CD4-positive, alpha-beta memory T cell (primary cell): ENCODE results near the gene RPS27A. TPM values are rescaled to one million over a fixed set of nuclear protein-coding genes. Genes with fewer than 3 reads are reported as not detected.
"Not testable (repeated sequence)": the region's sequence is repeated elsewhere in the genome, so short reads cannot be mapped to it uniquely, and the experiment has no call there.

Experiments used
- CTCF ChIA-PET: fragments of 350-600 bp; sonication (Branson Sonifier 250); formaldehyde crosslinking; loops from one replicate; lab custom pipeline; 2021; ENCODE audit warnings: inconsistent platforms; ENCODE audit not compliant: partially characterized antibody; lab: Charles Lee
- POLR2A ChIA-PET: fragments of 350-600 bp; sonication (Branson Sonifier 250); formaldehyde crosslinking; loops from one replicate; lab custom pipeline; 2021; ENCODE audit not compliant: partially characterized antibody; lab: Charles Lee
- DNase-seq, 5 donors: peaks; one replicate each; pipeline versions ENCODE4 v3.0.0 to v3.0.0-alpha.2; 2020 to 2022; ENCODE audit warnings: mixed read lengths in 1 of 5
- H3K27ac ChIP-seq: one replicate; pipeline ENCODE4 v1.7.0; 2013; ENCODE audit warnings: low read depth, low read length
- H3K27me3 ChIP-seq: 2 replicates; pipeline ENCODE4 v1.7.0; 2013; ENCODE audit warnings: mild to moderate bottlenecking, low read length, moderate library complexity; ENCODE audit not compliant: insufficient read depth
- H3K36me3 ChIP-seq: 2 replicates; pipeline ENCODE4 v1.7.0; 2013; ENCODE audit warnings: mild to moderate bottlenecking, low read length, moderate library complexity; ENCODE audit not compliant: insufficient read depth
- H3K4me1 ChIP-seq: 2 replicates; pipeline ENCODE4 v1.7.0; 2013; ENCODE audit warnings: mild to moderate bottlenecking, low read length, moderate library complexity; ENCODE audit not compliant: insufficient read depth
- H3K4me3 ChIP-seq, 2 donors: one replicate each; pipeline ENCODE4 v1.7.0; 2013; ENCODE audit warnings: low read length in 2 of 2, mild to moderate bottlenecking in 1 of 2
- H3K9me3 ChIP-seq, 2 donors: one replicate each; pipeline ENCODE4 v1.7.0; 2013; ENCODE audit warnings: low read length in 2 of 2, control low read depth in 1 of 2; ENCODE audit not compliant: control insufficient read depth in 1 of 2
- H3K27ac Mint-ChIP-seq, 7 donors: one replicate each; pipeline ENCODE4 v1.8.0; 2020 to 2021; ENCODE audit warnings: mixed read lengths in 7 of 7, mild to moderate bottlenecking in 6 of 7, inconsistent platforms in 3 of 7, moderate library complexity in 3 of 7
- H3K27me3 Mint-ChIP-seq, 2 donors: one replicate each; pipeline ENCODE4 v1.8.0; 2020 to 2021; ENCODE audit warnings: mixed read lengths in 2 of 2
- H3K36me3 Mint-ChIP-seq, 2 donors: one replicate each; pipeline ENCODE4 v1.8.0; 2020 to 2021; ENCODE audit warnings: mixed read lengths in 2 of 2, inconsistent platforms in 1 of 2, mild to moderate bottlenecking in 1 of 2
- H3K4me1 Mint-ChIP-seq, 4 donors: one replicate each; pipeline ENCODE4 v1.8.0; 2020 to 2021; ENCODE audit warnings: mixed read lengths in 4 of 4, mild to moderate bottlenecking in 1 of 4
- H3K4me3 Mint-ChIP-seq, 8 donors: one replicate each; pipeline ENCODE4 v1.8.0; 2020 to 2021; ENCODE audit warnings: mixed read lengths in 8 of 8, mild to moderate bottlenecking in 7 of 8, moderate library complexity in 6 of 8, inconsistent platforms in 3 of 8
- H3K9me3 Mint-ChIP-seq, 8 donors: one replicate each; pipeline ENCODE4 v1.8.0; 2020 to 2021; ENCODE audit warnings: mixed read lengths in 8 of 8, mild to moderate bottlenecking in 5 of 8, inconsistent platforms in 3 of 8, moderate library complexity in 1 of 8
- intact Hi-C: fragments of 100-400 bp; cut with micrococcal nuclease; formaldehyde crosslinking; loops from one replicate; pipeline ENCODE4 v1.15.1; 2023
- polyA plus RNA-seq, 2 donors: library from polyadenylated mRNA; unstranded; fragments of 300-500 nt; fragmentation: Illumina TruSeq; gene quantifications; one replicate each; pipeline ENCODE4 v1.2.3, GENCODE V29; 2021
- total RNA-seq, 2 experiments: library from RNA; stranded (reverse); gene quantifications; one replicate each; pipeline ENCODE4 v1.2.3, GENCODE V29; 2021

RPS27A gene
- total and polyA plus RNA-seq, 4 experiments from 2014 or later: 2,280 to 3,667 (median 2,534) TPM

DNA sequence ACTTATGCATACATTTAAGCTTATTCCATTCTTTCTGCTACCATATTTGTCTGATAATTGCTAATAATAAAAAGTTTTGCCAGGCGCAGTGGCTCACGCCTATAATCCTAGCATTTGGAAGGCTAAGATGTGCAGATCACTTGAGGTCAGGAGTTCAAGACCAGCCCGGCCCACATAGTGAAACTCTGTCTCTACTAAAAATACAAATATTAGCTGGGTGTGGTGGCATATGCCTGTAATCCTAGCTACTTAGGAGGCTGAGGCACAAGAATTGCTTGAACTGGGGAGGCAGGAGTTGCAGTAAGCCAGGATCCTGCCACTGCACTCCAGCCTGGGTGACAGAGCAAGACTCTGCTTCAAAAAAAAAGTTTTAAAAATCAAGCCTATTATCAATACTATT, 27.1 kb downstream of the RPS27A start:
- H3K9me3 ChIP-seq, intact Hi-C loops, H3K27me3 ChIP-seq, DNase-seq, H3K4me3 ChIP-seq, H3K27ac ChIP-seq, H3K36me3 ChIP-seq, H3K4me1 Mint-ChIP-seq, H3K27me3 Mint-ChIP-seq, H3K27ac Mint-ChIP-seq, H3K4me1 ChIP-seq, H3K4me3 Mint-ChIP-seq, H3K9me3 Mint-ChIP-seq: not testable (repeated sequence)
- ChIA-PET POLR2A (interaction anchor here (0.6 to 1.0 kb wide), 2 partner anchors 26 to 27 kb away, joined by 3 read pairs; partner anchors contain the start of gene RPS27A), CTCF (interaction anchor here (1.3 kb wide), 1 partner anchor 8 kb away, joined by 4 read pairs; no protein-coding TSS in a partner anchor)
- peaks cover 21 to 40% of the 10 kb centered on the region in 2 donors for H3K36me3 Mint-ChIP-seq

DNA sequence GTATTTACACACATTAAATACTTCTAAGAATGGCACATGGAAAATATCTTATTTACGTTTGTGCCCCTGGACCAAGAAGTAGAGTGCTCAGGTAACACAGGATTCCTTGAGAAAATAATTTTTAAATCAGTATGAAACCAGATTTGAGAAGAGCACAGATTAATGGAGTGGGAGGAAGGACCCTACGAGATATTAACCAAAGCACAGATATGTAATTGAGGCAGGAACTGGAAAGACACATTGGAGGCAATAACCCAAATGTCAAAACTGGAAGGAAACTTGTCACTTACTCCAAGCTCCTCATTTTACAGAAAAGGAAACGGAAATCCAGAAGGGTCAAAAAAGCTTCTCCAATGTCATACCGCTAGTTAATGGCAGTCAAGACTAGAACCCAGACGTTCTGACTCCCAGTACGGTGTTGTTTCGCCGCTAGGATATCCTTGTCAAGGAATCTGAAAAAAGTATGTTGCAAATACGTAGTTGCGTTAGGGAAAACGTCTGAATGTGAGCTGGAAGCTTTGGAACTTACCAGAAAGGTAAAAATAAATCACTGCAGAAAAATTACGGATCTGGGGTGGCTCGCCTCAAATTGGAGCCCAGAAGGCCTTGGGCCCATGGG, 35.9 kb downstream of the RPS27A start:
- DNase-seq: no peak
- Mint-ChIP-seq H3K36me3 (peaks cover 12 to 34% of the 10 kb centered on the region in 2 donors), H3K4me3 (peak overlapping the region; percentile 86 to 98 (median 96)), H3K4me1 (peaks cover 11 to 37% (median 20%) of the 10 kb centered on the region in 4 donors), H3K9me3 (peaks cover 0 to 2% (median 0%) of the 10 kb centered on the region in 8 donors), H3K27ac (peak overlapping the region; percentile 86 to 98 (median 97)), H3K27me3 (no peaks in the 10 kb centered on the region)
- POLR2A ChIA-PET: interaction anchor here (0.7 to 3.1 kb wide), 7 partner anchors 14 to 251 kb away, joined by 3 to 20 read pairs (median 4); partner anchors contain the start of genes CCDC88A, CFAP36, CLHC1 and RPS27A
- H3K27me3 ChIP-seq: no peaks in the 10 kb centered on the region
- CTCF ChIA-PET: interaction anchor here (1.2 kb wide), 1 partner anchor 9 kb away, joined by 4 read pairs; no protein-coding TSS in a partner anchor
- peak overlapping the region; percentile 71 to 74 for H3K4me3 ChIP-seq
- H3K4me1 ChIP-seq: peaks cover 21% of the 10 kb centered on the region
- peak overlapping the region; percentile 67 for H3K27ac ChIP-seq
- intact Hi-C loops: loop anchor here (2.0 to 5.0 kb wide), 2 partner anchors 149 to 164 kb away; partner anchors contain the start of gene CCDC88A
- no peaks in the 10 kb centered on the region for H3K9me3 ChIP-seq
- H3K36me3 ChIP-seq: peaks cover 5% of the 10 kb centered on the region

DNA sequence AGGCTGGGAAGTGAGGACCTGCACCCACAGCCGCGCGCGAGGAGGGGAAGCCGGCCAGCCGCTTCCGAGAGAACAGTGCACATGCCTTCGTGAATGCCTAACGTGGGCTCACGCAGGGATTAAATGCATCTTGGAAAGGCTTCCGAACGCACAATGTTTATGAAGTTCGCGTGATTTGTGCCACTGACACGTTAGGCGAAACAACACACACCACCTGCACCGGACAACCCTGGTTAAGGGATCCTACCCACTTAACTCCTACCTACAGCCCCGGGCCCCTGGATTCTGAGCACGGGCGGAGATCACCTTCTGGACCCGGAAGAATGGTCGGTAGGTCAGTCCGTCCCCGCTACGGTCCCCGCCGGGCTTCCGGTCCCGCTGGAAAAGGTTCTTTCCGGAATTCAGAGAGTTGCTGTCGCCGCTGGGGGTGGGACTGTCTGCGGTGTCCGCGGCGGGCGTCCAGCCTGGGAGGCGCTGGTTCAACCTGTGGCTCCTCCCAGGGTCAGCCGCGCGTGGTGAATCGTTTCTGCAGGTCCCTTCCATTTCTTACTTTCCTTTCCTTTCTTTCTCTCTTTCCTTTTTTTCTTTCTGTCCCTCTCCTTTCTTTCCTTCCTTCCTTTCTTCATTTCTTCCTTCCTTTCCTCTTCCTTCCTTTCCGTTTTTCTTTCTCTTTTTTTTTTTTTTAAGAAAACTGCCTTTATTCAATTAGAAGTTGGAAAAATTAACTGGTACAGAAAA, 36.6 kb downstream of the RPS27A start, which contains the start of gene MTIF2:
Gene MTIF2 (minus strand): TSS at position 325 of the 738 bp plus-strand sequence. CDS start 5,373 bp downstream, outside the sequence.
- ChIA-PET POLR2A (interaction anchor here (0.5 to 3.1 kb wide), 12 partner anchors 11 to 546 kb away, joined by 3 to 20 read pairs (median 4); partner anchors contain the start of genes CCDC88A, CFAP36, CLHC1 and EML6), CTCF (interaction anchor here (1.0 kb wide), 1 partner anchor 237 kb away, joined by 3 read pairs; no protein-coding TSS in a partner anchor)
- peaks cover 11 to 37% (median 20%) of the 10 kb centered on the region in 4 donors for H3K4me1 Mint-ChIP-seq
- peaks cover 7 to 27% of the 10 kb centered on the region in 2 donors for H3K36me3 Mint-ChIP-seq
- Histone ChIP-seq H3K9me3 (no peaks in the 10 kb centered on the region), H3K4me1 (peaks cover 21% of the 10 kb centered on the region), H3K27me3 (no peaks in the 10 kb centered on the region), H3K36me3 (peaks cover 5% of the 10 kb centered on the region), H3K27ac (peak within 1 kb of the TSS; percentile 67), H3K4me3 (peak within 1 kb of the TSS; percentile 71 to 74)
- intact Hi-C loops: loop anchor here (1.0 to 5.0 kb wide), 4 partner anchors 13 to 164 kb away; partner anchors contain the start of genes CCDC88A, CLHC1 and RPS27A
- H3K9me3 Mint-ChIP-seq: peaks cover 0 to 2% (median 0%) of the 10 kb centered on the region in 8 donors
- peak; percentile 79 to 87 (median 80) for DNase-seq
- peak within 1 kb of the TSS; percentile 86 to 98 (median 96) for H3K4me3 Mint-ChIP-seq
- no peaks in the 10 kb centered on the region for H3K27me3 Mint-ChIP-seq
- H3K27ac Mint-ChIP-seq: peak within 1 kb of the TSS; percentile 86 to 98 (median 97)

DNA sequence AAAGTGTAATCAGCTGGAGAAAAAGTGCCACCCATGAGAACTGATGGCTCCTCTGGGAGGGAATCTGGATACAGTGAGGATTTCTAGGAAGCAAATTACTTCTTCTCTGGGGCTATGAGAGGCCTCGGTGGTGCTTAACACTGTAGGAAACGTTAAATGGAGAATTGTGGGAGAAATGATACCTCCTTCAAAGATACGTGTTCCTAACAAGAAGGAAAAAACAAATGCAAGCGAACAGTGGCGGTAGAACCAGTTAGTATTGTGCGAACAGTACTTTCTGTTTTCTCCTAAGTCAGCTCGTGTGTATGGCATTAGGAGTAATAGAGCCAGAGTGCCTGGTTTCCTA, 37.1 kb downstream of the RPS27A start:
- Mint-ChIP-seq H3K4me1 (peaks cover 11 to 37% (median 20%) of the 10 kb centered on the region in 4 donors), H3K36me3 (peaks cover 3 to 22% of the 10 kb centered on the region in 2 donors), H3K27ac (peak overlapping the region; percentile 86 to 98 (median 97)), H3K27me3 (peaks cover 0 to 2% of the 10 kb centered on the region in 2 donors), H3K9me3 (peaks cover 0 to 2% (median 0%) of the 10 kb centered on the region in 8 donors), H3K4me3 (peak overlapping the region; percentile 86 to 98 (median 96))
- Histone ChIP-seq H3K9me3 (no peaks in the 10 kb centered on the region), H3K27me3 (no peaks in the 10 kb centered on the region), H3K36me3 (peaks cover 5% of the 10 kb centered on the region), H3K4me1 (peaks cover 21% of the 10 kb centered on the region), H3K4me3 (peak overlapping the region; percentile 71 to 74), H3K27ac (peak overlapping the region; percentile 67)
- intact Hi-C loops: loop anchor here (1.0 to 5.0 kb wide), 4 partner anchors 13 to 163 kb away; partner anchors contain the start of genes CCDC88A, CLHC1 and RPS27A
- ChIA-PET POLR2A (interaction anchor here (0.5 to 3.1 kb wide), 11 partner anchors 11 to 547 kb away, joined by 3 to 20 read pairs (median 4); partner anchors contain the start of genes CCDC88A, CFAP36, CLHC1 and EML6), CTCF (interaction anchor here (0.9 to 1.5 kb wide), 3 partner anchors 9 to 236 kb away, joined by 3 to 4 read pairs (median 3); no protein-coding TSS in a partner anchor)
- DNase-seq: peak in 4 of 5 donors; percentile 7 to 16 (median 11)

DNA sequence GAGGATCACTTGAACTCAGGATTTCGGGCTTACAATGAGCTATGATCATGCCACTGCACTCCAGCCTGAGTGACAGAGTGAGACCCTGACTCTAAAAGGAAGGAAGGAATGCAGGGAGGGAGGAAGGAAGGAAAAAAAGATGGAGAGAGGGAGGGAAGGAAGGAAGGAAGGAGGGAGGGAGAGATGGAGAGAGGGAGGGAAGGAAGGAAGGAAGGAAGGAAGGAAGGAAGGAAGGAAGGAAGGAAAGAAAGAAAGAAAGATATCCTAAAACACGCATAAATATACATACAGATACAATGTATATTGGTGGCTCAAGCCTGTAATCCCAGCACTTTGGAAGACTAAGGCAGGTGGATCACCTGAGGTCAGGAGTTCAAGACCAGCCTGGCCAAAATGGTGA, 41.9 kb downstream of the RPS27A start:
- H3K36me3 ChIP-seq, H3K4me3 Mint-ChIP-seq, H3K27me3 Mint-ChIP-seq, H3K4me3 ChIP-seq, H3K9me3 ChIP-seq, H3K9me3 Mint-ChIP-seq, DNase-seq, H3K27me3 ChIP-seq, intact Hi-C loops, POLR2A ChIA-PET, H3K27ac Mint-ChIP-seq, H3K36me3 Mint-ChIP-seq, CTCF ChIA-PET, H3K27ac ChIP-seq: not testable (repeated sequence)
- H3K4me1 ChIP-seq: peaks cover 13% of the 10 kb centered on the region
- peaks cover 7 to 20% (median 12%) of the 10 kb centered on the region in 4 donors for H3K4me1 Mint-ChIP-seq

DNA sequence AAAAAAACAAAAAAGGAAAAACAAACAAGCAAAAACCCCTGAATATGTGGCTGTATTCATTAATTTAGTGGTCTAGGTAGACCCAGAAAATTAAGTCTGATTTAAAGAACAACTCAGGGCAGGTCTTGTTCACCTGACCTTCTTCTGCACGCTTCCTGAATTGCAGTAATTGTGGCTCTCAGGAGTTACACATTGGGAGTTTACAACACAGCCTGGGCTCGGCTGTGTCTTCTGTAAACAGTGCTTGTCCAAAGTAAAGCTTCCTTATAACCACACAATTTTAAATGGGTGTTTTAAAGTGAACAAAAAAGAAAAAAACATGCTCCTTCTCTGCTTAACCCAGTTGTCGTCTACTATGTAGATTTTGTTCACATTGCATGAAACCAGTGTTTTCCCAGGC, 44.8 kb downstream of the RPS27A start:
- Mint-ChIP-seq H3K4me1 (peaks cover 0 to 10% (median 4%) of the 10 kb centered on the region in 4 donors), H3K36me3 (peaks cover 0 to under 1% of the 10 kb centered on the region in 2 donors), H3K27ac (no peak overlapping the region), H3K27me3 (peaks cover 0 to 2% of the 10 kb centered on the region in 2 donors), H3K9me3 (no peaks in the 10 kb centered on the region), H3K4me3 (no peak overlapping the region)
- H3K27ac ChIP-seq: no peak overlapping the region
- DNase-seq: no peak
- POLR2A ChIA-PET: no interaction called here
- no peak overlapping the region for H3K4me3 ChIP-seq
- H3K36me3 ChIP-seq: no peaks in the 10 kb centered on the region
- CTCF ChIA-PET: no interaction called here
- H3K27me3 ChIP-seq: no peaks in the 10 kb centered on the region
- intact Hi-C loops: no loop called here
- H3K4me1 ChIP-seq: peaks cover 5% of the 10 kb centered on the region
- H3K9me3 ChIP-seq: no peaks in the 10 kb centered on the region
